GM18499 (cell line): ENCODE measurements around the gene DYNLT1.
"Not testable (repeated sequence)": the region's sequence is repeated elsewhere in the genome, so short reads cannot be mapped to it uniquely, and the experiment has no call there.

Source experiments
- ATAC-seq: cut with Tn5 transposase; IDR thresholded peaks from one replicate; pipeline ENCODE4 v1.9.1; 2021; ENCODE audit warnings: moderate number of reproducible peaks; ENCODE audit not compliant: insufficient read depth, unreplicated experiment

The DYNLT1 gene

GRCh38 chr6:158665332-158665731, 20.8 kb upstream of the DYNLT1 start:
- no peak for ATAC-seq

- no peak for ATAC-seq
Measured at GRCh38 chr6:158663625-158664165, 19.2 kb upstream of the DYNLT1 start.

- no peak for ATAC-seq
Measured at GRCh38 chr6:158662954-158663624, 18.5 kb upstream of the DYNLT1 start.

- ATAC-seq, result no peak
Measured at GRCh38 chr6:158662607-158662953, 18.0 kb upstream of the DYNLT1 start.

GRCh38 chr6:158661156-158661685, 16.7 kb upstream of the DYNLT1 start:
- ATAC-seq, result no peak

GRCh38 chr6:158660333-158660754, 15.8 kb upstream of the DYNLT1 start:
- no peak for ATAC-seq

- ATAC-seq, result not testable (repeated sequence)
Measured at GRCh38 chr6:158656986-158657385, 12.4 kb upstream of the DYNLT1 start.

- no peak for ATAC-seq
Measured at GRCh38 chr6:158655569-158656450, 11.3 kb upstream of the DYNLT1 start.

GRCh38 chr6:158654960-158655489, 10.5 kb upstream of the DYNLT1 start:
- ATAC-seq, result no peak

- ATAC-seq, result no peak
Measured at GRCh38 chr6:158654498-158654897, 10.0 kb upstream of the DYNLT1 start.

GRCh38 chr6:158653577-158654354, 9.2 kb upstream of the DYNLT1 start:
- ATAC-seq, result peak; percentile 53

GRCh38 chr6:158651981-158652737, 7.6 kb upstream of the DYNLT1 start:
- not testable (repeated sequence) for ATAC-seq

GRCh38 chr6:158649289-158650143, 5.0 kb upstream of the DYNLT1 start, which contains the start of gene SYTL3:
Gene SYTL3 (plus strand): TSS chr6:158650054. CDS start chr6:158663269, 13,215 bp downstream.
- ATAC-seq, result peak; percentile 35

- ATAC-seq, result peak; percentile 20
Measured at GRCh38 chr6:158648682-158649131, 4.2 kb upstream of the DYNLT1 start.

- ATAC-seq, result no peak
Measured at GRCh38 chr6:158647501-158647900, 3.0 kb upstream of the DYNLT1 start.

- no peak for ATAC-seq
Measured at GRCh38 chr6:158646023-158646910, 1.7 kb upstream of the DYNLT1 start.
